IPS-NIHi7 (cell line): Measurements from ENCODE around the gene OR4B1.
"Not testable (repeated sequence)": the region's sequence is repeated elsewhere in the genome, so short reads cannot be mapped to it uniquely, and the experiment has no call there.

Experiments used
- DNase-seq: peaks from one replicate; pipeline ENCODE4 v3.0.0; 2012; ENCODE audit warnings: mixed read lengths; ENCODE audit errors: extremely low spot score

Gene OR4B1, protein sequence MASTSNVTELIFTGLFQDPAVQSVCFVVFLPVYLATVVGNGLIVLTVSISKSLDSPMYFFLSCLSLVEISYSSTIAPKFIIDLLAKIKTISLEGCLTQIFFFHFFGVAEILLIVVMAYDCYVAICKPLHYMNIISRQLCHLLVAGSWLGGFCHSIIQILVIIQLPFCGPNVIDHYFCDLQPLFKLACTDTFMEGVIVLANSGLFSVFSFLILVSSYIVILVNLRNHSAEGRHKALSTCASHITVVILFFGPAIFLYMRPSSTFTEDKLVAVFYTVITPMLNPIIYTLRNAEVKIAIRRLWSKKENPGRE

DNA sequence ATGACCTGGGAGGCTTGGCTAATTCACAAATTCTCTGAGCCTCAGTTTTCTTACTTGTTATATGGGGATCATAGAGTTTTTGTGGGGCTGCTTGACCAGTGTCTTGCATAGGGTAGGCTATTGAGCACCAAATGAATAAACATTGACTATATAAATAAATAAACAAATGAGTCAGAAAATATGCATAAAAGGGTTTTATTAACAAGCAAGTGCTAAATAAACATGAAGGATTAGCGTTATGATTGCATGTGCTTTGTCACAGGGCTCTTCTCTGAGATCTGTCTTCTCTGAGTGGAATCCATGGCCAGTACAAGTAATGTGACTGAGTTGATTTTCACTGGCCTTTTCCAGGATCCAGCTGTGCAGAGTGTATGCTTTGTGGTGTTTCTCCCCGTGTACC, at the start of gene OR4B1:
TSS of gene OR4B1 (plus strand) at position 301 of the 400 bp plus-strand sequence. CDS start at position 301, 0 bp downstream.
- no peak for DNase-seq

DNA sequence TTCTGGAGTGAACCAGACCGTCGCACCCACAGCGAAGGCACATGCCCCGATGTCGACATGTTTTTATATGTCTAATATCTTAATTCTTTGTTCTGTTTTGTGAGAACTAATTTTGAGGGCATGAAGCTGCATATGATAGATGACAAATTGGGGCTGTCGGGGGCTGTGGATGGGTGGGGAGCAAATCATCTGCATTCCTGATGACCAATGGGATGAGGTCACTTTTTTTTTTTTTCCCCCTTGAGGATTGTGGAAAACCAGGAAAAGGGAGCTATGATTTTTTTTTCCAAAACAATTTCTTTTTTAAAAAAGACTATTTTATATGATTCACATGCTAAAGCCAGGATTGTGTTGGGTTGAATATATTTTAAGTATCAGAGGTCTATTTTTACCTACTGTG, 49.2 kb upstream of the OR4B1 start:
- no peak for DNase-seq

DNA sequence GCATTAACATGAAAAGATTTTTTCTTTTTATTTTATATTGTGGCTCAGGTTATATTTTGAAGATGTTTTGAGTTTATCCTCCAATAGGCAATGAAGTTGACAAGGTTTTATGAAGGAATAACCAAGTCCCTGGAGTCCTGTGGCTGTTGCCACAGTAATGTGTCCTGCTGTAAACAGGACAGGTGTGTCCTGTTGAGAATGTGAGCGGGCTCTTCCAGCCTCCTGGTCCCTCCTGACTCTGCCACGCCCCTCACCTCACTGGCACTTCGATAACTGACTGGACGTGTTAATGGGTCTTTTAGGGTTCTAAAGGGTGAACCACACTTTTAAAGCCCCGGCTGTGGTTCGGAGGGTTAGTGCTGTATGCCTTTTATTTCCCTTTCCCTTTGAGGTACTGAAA, 47.8 kb upstream of the OR4B1 start:
- DNase-seq, result no peak

DNA sequence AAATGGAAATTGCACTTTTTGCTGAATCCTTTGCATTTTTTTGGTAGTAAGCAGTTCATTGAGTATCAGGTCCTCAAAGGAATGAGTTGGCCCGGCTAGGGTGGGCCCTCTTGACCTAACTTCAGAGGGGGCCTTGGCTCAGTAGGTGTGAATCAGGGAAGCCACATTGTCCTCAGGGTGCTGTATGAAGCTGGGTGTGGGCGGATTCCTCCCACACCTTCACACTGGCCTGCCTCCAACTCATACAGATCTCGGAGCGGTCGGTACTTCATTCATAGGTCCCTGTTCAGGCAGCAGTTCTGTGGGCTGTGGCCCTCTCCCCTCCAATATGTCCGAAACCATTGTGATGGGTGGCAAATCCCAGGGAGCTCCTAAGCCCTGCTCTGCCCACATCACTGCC, 47.4 kb upstream of the OR4B1 start:
- no peak for DNase-seq

DNA sequence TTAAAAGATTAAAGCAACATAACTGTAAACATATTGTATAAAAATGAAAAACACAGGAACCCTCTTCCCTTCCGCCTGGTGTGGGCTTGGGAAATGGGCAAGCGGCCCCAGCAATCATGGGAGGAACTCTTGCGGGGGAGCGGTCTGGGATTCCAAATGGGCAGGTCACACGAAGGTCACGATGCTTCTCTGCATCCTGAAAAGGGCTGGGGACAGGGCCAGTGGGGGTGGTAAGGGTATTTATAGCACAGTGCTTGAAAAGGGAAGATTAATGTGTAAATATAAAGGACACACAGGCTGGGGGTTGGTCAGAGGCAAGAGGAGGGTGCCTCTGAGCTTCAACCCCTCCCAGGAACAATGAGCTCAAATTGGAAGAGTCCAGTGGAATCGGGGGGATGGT, 46.9 kb upstream of the OR4B1 start:
- no peak for DNase-seq

DNA sequence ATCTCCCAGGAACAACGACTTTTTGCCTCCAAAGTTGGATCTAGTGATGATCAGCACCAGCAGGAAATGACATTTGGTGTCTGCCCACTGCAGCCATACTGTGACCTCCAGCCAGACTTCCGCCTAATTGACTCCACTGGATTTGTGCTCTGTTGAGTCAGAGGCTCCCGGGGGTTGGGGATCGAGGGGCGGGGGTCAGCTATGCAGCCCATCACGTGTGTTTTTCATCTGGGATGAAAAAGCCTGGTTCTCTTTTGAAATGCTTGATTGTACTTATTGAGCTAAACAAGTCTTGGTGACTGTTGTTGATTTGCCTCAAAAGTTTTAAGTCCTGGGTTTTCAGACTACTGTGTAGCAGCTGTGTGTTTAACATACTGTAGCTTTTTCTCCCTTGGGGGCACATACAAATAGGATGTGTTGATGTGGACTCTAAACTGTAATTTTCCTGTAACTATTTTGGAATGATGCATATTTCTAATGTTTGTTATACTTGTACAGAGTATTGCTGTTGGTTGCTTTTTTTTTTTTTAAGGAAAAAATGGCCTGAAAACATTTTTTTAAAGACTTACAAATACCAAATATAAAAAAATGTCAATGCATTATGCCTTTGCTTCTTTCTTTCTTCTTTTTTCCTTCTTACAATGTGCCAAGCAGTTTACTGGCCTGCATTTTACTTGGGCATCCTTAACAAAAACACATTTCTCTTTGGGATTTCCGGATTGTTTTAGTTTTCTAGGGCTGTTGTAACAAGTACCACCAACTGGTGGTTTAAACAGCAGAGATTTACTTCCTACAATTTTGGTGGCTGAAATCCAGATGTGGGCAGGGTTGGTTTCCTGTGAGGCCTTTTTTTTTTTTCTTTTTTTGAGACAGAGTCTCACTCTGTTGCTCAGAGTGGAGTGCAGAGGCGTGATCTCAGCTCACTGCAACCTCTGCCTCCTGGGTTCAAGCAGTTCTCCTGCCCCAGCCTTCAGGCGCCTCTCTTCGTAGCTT, 46.1 kb upstream of the OR4B1 start:
- DNase-seq, result no peak

DNA sequence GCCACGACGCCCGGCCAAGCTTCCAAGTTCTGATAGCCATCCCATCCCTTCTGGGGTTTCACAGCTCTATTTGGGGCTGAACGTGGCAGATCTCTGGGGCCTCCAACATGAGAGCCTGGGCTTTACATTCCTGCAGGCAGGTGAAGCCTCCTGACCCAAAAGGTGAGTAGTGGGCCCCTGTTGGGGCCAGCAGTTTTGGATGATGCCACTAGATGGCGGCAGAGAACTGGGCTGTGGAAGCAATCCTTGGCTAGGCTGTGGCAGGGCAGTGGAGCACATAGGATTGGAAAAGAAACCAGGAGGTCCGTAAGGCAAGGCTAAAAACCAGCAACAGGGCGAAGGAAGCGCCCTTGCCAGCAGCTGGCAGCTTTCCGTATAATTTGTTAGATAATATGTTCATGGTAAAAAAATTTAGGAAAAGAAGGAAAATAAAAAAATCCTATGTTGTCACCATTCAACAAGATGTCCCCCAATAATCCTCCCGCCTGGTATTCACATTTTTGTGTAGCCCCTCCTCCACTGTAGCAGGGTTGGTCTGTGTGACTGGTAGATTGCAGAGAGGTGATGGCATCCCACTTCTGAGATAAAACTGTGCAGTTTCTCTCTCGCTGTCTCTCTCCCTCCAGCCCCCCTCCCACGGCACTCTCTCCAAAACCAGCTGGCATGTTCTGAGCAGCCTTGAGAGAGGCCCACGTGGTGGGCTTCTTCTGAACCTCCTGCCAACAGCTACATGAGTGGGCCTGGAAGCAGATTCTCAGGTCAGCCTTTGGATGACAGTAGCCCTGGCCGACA, 43.6 kb upstream of the OR4B1 start:
- DNase-seq, result peak; percentile 93

DNA sequence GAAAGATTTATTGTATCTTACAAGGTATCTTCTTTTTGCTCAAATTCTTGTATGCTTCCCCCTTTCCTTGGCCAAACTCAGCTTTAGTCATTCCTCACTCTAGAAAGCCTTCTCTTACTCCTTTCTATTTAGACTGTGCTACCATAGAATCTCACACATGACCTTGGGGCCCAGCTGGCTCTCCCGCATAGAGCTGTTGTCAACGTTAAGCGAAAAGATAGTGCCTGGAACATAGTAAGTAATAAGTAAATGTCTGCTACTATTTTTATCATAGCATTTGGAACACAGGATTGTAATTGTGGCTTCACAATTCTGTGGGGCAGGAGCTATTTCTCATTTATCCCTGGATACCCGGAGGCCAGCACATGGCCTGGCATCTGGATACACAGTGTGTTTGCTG, 38.9 kb upstream of the OR4B1 start:
- no peak for DNase-seq

DNA sequence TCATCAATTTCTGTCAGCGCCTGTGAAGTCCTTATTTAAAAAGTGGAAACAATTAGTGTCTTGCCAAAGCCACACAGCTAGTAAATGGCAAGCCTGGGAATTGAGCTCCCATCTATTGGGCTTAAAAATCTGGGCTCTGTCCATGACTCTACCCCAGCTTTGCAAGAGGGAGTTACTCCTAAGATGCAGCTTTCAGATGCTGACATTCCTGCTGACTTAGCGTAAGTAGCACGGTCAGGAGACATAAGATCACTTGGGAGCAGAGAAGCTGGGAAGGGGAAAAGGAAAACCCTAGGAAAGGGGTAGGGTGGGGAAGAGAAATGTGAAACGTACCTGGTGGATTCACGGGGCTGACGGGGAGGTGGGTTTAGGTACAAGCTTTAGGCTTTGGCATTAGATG, 36.0 kb upstream of the OR4B1 start:
- no peak for DNase-seq

DNA sequence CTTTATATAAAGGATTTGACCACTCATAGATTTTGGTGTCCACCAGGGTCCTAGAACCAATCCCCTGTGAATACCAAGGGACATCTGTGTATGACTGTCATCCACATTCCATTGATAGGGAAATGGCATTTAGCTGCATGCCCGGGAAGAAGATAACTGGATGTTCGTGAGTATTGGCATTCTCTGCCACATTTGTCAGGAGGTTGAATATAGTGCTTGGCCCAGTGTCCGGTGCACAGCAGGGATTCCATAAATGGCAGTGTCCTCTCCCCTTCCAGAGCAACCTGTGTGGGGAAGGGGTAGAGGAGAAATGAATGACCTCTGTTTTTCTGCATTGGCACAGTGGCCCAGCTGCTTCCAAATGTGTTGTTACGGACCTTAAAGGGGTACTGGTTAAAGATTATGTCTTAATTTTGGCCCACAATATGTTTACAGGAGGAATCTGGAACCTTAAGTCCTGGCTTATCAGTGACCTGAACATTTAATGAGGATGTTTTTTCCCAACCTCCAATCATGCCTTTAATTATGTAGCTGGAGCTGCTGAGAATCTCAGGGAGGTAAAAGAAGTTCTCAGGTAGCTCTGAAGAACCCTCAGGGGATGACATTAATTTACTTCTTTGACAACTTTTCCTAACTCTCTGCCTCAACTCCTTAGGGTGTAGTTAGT, 33.6 kb upstream of the OR4B1 start:
- no peak for DNase-seq

DNA sequence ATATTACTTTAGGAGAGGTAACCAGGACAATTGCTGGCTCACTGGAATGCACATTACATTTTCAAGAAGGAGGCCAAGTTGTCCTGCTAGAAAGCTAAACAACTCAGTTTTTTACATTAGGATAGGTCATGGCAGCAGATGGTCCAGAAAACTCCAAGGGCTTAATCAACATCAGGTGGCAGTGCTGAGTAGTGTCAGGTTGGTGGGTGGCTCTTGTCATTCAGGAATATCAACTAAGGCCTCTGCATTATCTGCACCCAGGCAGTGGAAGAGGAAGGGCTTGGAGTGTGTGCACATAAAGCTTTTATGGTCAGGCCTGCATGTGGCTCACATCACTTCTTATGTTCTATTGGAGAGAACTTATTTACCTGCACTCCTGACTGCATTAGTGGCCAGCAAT, 32.2 kb upstream of the OR4B1 start:
- DNase-seq, result no peak

DNA sequence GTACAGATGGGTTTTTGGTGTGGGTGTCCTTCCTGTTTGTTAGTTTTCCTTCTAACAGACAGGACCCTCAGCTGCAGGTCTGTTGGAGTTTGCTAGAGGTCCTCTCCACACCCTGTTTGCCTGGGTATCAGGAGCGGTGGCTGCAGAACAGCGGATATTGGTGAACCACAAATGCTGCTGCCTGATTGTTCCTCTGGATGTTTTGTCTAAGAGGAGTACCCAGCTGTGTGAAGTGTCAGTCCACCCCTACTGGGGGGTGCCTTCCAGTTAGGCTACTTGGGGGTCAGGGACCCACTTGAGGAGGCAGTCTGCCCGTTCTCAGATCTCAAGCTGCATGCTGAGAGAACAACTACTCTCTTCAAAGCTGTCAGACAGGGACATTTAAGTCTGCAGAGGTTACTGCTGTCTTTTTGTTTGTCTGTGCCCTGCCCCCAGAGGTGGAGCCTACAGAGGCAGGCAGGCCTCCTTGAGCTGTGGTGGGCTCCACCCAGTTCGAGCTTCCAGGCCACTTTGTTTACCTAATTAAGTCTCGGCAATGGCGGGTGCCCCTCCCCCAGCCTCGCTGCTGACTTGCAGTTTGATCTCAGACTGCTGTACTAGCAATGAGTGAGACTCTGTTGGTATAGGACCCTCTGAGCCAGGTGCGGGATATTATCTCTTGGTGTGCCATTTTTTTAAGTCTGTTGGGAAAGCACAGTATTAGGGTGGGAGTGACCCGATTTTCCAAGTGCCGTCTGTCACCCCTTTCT, 25.5 kb upstream of the OR4B1 start:
- DNase-seq, result not testable (repeated sequence)

DNA sequence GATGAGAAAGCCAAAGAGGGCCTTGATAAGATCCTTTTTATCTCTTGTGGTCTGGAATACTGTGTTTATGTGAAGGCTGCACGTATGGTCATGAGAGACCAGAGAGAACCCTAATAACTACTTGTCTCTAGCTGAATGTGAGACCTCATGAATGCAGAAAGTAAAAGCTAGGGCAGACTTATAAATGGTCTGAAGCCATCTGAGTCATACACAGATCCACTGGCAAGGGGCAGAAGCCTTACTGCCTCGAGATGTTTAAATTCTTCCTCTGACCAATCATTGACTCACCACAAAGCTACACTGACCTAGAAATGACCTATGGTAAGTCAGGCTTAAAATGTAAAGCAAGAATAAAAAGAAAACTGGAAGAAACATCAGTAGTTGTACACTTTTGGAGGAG, 22.7 kb upstream of the OR4B1 start:
- DNase-seq, result no peak

DNA sequence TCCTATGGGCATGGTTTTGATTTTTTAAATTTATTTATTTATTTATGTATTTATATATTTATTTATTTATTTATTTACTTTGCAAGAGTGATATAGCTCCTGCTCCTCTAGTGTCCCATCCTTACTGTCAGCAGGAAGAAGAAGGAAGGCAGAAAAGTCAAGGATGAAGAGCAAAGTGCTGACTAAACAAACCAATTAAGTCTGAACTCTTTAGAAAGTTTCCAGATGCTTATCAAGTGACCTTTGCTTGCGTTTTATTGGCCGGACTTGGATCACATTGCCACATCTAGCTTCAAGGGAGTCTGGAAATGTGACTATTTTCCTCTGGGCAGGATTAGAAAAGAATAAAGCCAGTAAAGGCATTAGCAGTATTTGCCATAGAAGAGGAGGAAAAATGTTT, 8.7 kb upstream of the OR4B1 start:
- DNase-seq, result no peak

DNA sequence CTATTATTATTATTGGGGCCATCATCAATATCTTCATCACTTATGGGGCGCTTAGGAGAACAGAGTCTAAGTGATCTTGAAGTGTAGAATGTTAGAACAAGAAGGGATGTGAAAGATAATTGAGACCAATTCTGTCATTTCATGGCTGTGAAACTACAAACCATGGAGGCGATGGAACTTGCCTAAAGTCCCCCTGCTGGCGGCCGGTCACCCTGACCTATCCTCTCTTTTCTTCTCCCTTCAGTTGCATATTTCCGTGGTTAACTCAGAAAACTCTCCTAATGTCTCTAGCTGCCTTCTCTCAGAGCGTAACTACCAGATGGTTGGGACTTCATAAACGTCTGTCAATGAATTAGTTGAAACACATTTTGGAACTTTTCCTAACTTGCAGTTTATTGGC, 6.6 kb upstream of the OR4B1 start:
- no peak for DNase-seq

DNA sequence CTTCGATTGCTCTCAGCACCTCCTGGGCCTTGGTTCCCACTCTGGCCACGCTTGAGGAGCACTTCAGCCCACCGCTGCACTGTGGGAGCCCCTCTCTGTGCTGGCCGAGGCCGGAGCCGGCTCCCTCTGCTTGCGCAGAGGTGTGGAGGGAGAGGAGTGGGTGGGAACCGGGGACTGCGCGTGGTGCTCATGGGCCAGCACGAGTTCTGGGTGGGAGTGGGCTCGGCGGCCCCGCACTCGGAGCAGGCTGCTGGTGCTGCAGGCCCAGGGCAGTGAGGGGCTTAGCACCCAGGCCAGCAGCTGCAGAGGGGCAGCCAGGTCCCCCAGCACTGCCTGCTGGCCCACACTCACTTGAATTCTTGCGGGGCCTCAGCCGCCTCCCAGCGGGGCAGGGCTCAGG, 12.2 kb downstream of the OR4B1 start:
- no peak for DNase-seq

DNA sequence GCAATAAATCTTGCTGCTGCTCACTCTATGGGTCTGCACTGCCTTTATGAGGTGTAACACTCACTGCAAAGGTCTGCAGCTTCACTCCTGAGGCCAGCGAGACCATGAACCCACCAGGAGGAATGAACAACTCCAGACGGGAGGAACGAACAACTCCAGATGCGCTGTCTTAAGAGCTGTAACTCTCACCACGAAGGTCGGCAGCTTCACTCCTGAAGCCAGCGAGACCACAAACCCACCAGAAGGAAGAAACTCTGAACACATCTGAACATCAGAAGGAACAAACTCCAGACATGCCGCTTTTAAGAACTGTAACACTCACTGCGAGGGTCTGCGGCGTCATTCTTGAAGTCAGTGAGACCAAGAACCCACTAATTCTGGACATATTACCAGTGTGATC, 13.4 kb downstream of the OR4B1 start:
- not testable (repeated sequence) for DNase-seq

DNA sequence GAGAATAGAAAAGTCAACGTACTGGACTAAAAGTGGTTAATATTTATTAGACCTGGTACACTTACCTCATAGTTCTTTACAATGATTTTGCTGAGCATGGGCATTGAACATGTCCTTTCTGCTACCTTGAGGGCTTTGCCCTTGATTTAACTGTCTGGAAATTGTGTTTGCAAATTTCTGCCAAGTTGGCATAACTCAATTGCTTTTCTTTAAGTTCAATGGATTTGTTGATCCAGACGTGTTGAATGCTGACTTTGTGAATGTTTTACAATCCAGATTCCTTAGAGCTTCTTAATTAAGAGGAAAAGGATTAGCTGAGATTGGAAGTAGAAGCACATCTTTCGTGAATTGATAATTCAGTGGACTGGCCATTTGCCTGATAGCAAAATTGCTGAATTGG, 21.1 kb downstream of the OR4B1 start:
- DNase-seq, result no peak

DNA sequence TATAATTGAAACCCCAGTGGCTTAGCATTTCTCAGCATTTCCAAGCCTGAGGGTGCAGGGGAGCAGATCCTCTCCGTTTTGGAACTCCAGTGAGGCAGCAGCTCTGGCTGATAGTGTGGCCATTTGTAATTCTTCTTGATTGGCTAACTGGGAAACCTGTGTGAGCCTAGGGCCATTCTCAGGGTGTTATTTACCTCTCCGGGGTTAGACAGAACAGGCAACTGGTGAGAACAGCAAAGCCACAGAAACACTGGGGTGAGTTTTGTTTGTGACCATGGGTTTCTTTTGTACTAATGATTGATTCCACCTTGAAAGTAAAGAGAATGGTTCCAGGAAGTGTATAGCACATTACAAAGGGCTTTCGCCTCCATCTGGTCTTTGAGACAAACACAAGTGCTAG, 25.9 kb downstream of the OR4B1 start:
- DNase-seq, result no peak

DNA sequence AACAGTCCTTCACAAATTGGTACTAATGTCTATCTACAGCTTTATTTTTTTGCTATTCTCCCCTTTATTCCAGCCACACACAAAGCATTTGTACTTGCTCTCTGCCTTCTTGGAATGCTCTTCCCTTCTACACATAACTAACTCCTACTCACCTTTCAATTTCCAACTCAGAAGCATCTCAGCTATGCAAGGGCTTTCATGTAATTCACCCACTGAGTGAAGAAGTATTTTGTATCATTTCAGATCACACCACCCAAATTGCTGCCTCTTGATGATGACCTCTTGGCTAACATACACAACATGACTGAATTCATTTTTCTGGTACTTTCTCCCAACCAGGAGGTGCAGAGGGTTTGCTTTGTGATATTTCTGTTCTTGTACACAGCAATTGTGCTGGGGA, 28.2 kb downstream of the OR4B1 start, which contains the start of gene OR4X2:
TSS of gene OR4X2 (plus strand) at position 301 of the 400 bp plus-strand sequence. CDS start at position 301, 0 bp downstream.
- DNase-seq, result no peak

DNA sequence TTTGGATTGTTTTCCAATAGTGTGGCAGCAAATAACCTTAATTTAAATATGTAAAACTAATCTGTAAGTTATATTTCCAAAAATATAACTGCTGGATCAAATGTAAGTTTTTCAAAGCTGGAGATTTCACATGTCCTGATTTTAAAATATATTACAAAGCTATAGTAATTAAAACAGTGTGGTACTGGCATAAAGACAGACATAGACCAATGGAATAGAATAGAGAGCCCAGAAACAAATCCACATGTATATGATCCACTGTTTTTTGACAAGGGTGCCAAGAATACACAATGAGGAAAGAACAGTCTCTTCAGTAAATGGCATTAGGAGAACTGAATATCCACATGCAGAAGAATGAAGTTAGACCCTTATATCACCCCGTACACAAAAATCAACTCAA, 32.3 kb downstream of the OR4B1 start:
- DNase-seq, result no peak
